Endothelial cell of umbilical vein (primary cell): ENCODE measurements around the gene FYB2.

Source experiments
- EZH2 ChIP-seq: IDR thresholded peaks from 2 replicates; pipeline ENCODE4 v1.6.1; 2012; ENCODE audit warnings: borderline replicate concordance, low read depth, mild to moderate bottlenecking, moderate library complexity, low read length, inconsistent platforms; ENCODE audit not compliant: severe bottlenecking
- GATA2 ChIP-seq: IDR thresholded peaks from 2 replicates; pipeline ENCODE4 v1.7.0; 2011; ENCODE audit warnings: low read depth, mild to moderate bottlenecking, moderate library complexity, mixed read lengths, low read length; ENCODE audit not compliant: insufficient read length, insufficient read depth
- JUN ChIP-seq: IDR thresholded peaks from 2 replicates; pipeline ENCODE4 v1.6.1; 2011; ENCODE audit warnings: borderline replicate concordance, low read depth; ENCODE audit not compliant: insufficient read length, insufficient read depth
- MYC ChIP-seq: IDR thresholded peaks from one replicate; pipeline ENCODE4 v1.6.1; 2011; ENCODE audit warnings: mild to moderate bottlenecking, low read depth, low read length
- POLR2A ChIP-seq: IDR thresholded peaks from 2 replicates; pipeline ENCODE4 v1.6.1; 2012; ENCODE audit warnings: low read depth, mild to moderate bottlenecking, control low read depth, low read length
- POLR2AphosphoS5 ChIP-seq: IDR thresholded peaks from 2 replicates; pipeline ENCODE4 v1.6.1; 2012; ENCODE audit warnings: low read depth, mild to moderate bottlenecking, control low read depth, low read length, moderate library complexity; ENCODE audit not compliant: insufficient read depth
- TF ChIP-seq, protein P1 (sequence below), 2 donors: IDR thresholded peaks; 1 replicate in 1 of 2; 2 replicates in 1 of 2; pipeline ENCODE4 v1.5.1; 2011; ENCODE audit warnings: low read length in 2 of 2, mild to moderate bottlenecking in 2 of 2, moderate library complexity in 2 of 2, control low read depth in 1 of 2, inconsistent platforms in 1 of 2, low read depth in 1 of 2; ENCODE audit not compliant: insufficient read depth in 1 of 2; ENCODE audit errors: extremely low read depth in 1 of 2
- TF ChIP-seq, protein P2 (sequence below): IDR thresholded peaks from 2 replicates; pipeline ENCODE4 v1.6.1; 2011; ENCODE audit not compliant: insufficient read depth, insufficient read length

DNA sequence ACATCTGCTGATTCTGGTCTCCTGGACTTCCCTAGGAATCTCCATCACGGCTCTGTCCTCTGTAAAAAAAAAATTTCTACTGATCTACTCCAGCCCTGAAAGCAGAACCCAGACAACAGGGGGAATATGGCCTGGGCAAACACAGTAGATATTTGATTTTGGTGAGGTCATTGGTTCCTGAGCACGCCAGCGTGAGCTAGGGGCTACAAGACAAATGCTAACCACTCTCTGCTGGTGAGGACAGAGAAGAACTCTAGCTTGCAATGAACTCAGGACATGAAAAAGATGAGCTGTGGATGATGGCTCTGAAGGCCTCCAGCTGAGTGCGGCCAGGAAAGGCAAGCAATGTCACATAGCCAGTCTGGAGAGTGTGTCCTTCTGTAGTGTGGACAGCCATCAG, 17.2 kb upstream of the FYB2 start:
- TF ChIP-seq POLR2AphosphoS5 (no peak), EZH2 (no peak), POLR2A (no peak), JUN (no peak), MYC (no peak), GATA2 (no peak)
- TF ChIP-seq, protein P1, sequence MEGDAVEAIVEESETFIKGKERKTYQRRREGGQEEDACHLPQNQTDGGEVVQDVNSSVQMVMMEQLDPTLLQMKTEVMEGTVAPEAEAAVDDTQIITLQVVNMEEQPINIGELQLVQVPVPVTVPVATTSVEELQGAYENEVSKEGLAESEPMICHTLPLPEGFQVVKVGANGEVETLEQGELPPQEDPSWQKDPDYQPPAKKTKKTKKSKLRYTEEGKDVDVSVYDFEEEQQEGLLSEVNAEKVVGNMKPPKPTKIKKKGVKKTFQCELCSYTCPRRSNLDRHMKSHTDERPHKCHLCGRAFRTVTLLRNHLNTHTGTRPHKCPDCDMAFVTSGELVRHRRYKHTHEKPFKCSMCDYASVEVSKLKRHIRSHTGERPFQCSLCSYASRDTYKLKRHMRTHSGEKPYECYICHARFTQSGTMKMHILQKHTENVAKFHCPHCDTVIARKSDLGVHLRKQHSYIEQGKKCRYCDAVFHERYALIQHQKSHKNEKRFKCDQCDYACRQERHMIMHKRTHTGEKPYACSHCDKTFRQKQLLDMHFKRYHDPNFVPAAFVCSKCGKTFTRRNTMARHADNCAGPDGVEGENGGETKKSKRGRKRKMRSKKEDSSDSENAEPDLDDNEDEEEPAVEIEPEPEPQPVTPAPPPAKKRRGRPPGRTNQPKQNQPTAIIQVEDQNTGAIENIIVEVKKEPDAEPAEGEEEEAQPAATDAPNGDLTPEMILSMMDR (IDR thresholded peaks at IDR 0.05; ENCODE audit: extremely low read depth in 1 of 2, insufficient read depth in 1 of 2, low read depth in 1 of 2, low read length in 2 of 2): no peak
- TF ChIP-seq, protein P2, sequence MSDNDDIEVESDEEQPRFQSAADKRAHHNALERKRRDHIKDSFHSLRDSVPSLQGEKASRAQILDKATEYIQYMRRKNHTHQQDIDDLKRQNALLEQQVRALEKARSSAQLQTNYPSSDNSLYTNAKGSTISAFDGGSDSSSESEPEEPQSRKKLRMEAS: no peak
